ENCODE data around the gene ARHGAP6.

DNA sequence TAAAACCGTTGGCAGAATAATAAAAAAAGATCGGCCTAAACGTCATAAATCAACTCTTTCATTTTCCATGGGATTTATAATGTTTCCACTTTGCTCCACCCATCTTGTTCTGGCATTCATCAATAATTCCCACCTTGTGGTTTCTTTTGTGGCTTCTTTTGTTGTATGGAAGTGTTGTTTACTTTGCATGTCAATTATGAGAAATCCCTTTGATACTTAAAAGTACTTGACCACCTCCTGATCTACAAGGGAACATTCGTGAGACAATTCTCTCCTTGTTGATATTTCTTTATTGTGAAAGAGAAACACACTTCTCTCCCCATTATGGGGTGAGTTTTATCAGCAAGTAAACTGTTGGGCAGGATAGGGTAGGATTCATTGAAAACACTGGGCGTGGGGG lies 369.7 kb downstream of the ARHGAP6 start:
- TF ChIP-seq, protein P1, sequence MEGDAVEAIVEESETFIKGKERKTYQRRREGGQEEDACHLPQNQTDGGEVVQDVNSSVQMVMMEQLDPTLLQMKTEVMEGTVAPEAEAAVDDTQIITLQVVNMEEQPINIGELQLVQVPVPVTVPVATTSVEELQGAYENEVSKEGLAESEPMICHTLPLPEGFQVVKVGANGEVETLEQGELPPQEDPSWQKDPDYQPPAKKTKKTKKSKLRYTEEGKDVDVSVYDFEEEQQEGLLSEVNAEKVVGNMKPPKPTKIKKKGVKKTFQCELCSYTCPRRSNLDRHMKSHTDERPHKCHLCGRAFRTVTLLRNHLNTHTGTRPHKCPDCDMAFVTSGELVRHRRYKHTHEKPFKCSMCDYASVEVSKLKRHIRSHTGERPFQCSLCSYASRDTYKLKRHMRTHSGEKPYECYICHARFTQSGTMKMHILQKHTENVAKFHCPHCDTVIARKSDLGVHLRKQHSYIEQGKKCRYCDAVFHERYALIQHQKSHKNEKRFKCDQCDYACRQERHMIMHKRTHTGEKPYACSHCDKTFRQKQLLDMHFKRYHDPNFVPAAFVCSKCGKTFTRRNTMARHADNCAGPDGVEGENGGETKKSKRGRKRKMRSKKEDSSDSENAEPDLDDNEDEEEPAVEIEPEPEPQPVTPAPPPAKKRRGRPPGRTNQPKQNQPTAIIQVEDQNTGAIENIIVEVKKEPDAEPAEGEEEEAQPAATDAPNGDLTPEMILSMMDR (IDR thresholded peaks at IDR 0.05) = no peak
- no peak for TF ChIP-seq POLR2A (IDR thresholded peaks at IDR 0.05)

All from heart left ventricle (tissue), 13 donors.